SH-SY5Y (cell line): ENCODE results near the gene PUM1.

Source experiments
- GATA2 ChIP-seq: IDR thresholded peaks from 2 replicates; pipeline ENCODE4 v1.6.1; 2011; ENCODE audit warnings: mild to moderate bottlenecking, low read depth, low read length
- GATA3 ChIP-seq: IDR thresholded peaks from 2 replicates; pipeline ENCODE4 v1.6.1; 2011; ENCODE audit warnings: low read depth, mild to moderate bottlenecking, low read length, moderate library complexity

The PUM1 gene

DNA sequence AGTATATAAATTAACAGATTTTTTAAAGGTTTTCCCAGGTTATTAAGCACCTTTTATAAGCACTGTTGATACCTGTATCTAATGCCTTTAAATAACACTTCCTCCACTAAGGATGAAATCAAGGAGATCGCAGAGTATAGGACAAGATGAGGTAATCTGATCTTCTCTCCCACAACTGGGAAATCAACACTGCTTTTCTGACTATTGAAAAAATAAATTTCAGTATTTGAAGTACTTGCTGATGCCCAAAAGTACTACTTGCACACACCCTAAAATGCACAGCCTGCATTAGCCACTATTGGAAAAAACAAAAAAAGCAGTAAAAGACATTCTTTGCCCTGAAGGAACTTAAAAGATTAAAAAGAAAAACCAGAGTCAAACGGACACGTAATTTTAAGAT lies 48.6 kb downstream of the PUM1 start:
- TF ChIP-seq GATA2 = no peak
- no peak for TF ChIP-seq GATA3

DNA sequence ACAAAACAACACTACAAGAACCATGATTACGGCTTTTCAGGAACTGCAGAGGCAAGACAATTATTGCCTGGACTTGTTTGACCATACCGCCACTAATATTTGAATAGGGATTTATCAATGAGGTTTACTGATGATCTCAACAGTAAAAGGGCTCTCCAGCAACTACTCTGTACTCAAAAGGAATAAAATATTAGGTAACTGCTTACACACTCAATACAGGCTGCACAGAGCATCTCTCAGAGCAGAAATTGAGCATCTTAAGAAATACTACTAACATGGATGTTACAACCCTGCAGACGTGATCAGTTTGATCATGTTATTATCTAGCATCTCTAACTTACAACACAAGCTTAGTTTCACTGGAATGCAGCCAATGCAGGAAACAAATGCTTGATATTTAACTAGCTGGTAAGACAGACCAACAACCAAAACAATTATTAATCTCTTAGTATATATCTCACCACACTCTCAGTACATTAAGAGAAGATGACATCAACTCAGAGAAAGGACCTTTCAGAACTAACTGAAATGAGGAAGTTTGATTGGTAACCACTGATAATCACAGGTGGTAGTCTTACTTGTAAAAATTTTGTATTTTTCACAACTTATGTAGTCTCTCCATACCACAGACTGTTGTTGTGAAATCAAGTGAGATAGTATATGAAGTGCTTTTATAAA lies 52.2 kb downstream of the PUM1 start:
- TF ChIP-seq GATA2 = no peak
- no peak for TF ChIP-seq GATA3

DNA sequence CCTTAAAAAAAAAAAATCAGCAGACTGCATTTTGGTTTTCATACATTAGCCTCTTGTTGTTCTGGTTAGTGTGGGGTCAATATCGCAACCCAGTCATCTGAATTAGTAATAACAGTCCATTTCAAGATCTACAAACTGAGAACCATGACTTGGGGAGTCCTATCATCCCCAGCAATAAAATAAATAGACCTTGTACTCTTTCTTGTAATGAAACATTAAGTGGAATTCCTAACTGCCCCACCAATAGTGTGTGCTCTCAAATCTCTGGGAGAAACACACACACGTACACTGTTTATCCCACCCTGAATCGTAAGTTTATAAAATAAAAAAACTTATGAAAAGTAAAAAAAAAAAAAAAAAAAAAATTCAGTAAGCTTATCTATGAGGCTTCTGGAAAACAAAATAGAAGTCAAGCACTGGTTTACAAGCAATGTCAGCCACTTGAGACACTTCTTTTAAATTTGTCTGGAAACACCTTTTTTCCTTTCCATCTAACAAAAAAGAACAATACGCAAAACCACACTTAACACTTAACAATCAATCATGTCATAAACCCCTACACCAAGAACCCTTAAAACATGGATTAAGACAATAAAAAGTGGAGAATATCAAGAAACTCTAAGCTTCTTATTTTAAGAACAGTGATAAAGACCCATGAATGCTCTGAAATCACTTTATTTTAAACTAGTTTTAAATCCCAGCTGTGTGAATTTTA lies 53.1 kb downstream of the PUM1 start:
- TF ChIP-seq GATA2 (no peak), GATA3 (no peak)

DNA sequence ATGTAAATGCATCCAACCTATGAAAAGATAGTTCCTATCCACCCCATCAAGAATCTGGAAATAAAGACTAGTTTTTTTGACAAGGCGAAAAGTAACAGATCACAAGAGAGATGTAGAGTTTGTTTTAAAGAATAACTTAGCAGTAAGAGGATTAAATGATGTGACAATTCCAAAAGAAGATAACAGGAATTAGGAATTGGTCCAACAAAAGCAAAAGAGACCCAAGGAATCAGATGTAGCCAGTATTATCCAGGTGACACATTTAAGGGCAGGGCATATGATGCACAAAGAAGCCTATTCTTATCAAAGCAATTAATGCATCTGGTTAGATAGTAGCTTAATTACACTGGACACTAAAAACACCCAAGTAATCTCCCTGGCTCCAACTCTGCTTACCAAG lies 53.8 kb downstream of the PUM1 start:
- TF ChIP-seq GATA3 (no peak), GATA2 (no peak)

DNA sequence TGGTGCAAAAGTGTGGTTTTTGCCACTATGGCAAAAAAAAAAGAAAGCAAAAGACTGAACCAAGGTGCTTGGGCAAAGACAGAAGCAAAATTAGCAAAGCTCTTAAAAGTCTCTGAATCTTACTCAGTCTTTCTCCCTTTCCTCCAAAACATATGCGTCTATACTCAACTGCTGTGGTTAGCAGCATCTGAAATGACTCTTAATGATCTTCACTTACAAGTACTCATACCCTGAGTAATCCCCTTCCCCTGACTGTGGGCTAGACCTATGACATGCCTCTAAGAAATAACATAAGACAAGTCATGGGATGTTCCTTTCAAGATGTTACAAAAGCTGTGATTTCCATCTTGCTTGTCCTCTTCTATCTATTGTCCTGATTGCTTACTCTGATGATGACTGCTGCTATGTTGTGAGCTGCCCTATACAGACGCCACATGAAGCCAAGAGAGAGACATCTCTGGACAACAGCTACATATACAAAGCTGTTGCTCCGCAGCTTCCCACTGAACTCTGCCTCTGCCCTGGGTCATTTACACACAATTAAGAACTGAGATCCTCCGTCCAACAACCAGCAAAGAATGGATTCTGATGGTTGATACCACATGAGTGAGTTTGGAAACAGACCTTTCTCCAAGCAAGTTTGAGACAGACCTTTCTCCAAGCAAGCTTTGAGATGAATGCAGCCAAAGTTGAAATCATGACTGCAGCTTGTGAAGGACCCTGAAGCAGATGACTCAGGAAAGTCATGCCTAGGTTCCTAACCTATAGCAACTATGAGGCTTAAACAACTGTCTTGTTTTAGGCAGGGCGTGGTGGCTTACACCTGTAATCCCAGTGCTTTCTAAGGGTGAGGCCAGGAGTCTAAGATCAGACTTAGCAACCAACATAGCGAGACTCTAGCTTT lies 55.2 kb downstream of the PUM1 start:
- TF ChIP-seq GATA3 (no peak), GATA2 (no peak)

DNA sequence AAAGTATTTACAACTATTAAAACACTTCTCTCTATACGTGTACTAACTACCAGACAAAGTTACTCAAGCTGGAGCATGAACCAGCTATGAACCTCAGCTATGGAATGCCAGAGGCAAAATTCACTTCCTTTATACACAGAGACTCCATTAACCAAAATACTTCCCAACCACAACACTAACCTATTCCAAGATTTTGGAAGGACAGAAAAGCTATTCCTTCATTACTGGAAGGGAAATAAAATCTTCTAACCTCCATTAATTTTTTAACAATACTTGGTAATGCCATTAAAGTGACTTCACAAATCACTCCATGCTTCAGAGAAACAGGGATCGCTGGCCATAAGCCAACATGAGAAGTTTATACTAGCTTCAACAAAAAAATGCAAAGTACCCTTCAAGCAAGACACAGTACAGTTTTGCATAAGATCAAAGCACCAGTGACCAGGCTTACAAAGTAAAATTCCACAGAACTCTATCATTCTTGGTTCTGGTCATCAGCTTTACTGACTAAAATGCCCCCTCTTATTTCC lies 58.0 kb downstream of the PUM1 start:
- TF ChIP-seq GATA2 (no peak), GATA3 (no peak)

DNA sequence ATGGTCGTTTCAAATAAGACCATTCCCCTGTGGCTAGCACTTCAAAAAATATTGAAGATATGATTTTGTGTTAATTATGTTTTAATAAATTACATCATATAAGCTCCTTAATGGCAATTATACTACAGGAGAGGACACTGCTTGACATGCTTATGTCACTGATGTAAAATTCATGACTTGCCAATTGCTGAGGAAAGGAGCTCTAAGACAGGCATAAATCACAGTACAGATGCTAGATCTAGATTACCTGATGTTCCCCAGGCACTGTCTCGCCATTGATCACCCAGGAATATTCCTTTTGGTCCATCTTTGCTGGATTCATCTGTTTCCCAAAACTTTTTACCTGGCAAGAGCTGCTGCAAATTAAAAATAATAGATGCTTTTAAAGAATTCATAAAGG lies 58.8 kb downstream of the PUM1 start:
- no peak for TF ChIP-seq GATA2
- TF ChIP-seq GATA3 = no peak

DNA sequence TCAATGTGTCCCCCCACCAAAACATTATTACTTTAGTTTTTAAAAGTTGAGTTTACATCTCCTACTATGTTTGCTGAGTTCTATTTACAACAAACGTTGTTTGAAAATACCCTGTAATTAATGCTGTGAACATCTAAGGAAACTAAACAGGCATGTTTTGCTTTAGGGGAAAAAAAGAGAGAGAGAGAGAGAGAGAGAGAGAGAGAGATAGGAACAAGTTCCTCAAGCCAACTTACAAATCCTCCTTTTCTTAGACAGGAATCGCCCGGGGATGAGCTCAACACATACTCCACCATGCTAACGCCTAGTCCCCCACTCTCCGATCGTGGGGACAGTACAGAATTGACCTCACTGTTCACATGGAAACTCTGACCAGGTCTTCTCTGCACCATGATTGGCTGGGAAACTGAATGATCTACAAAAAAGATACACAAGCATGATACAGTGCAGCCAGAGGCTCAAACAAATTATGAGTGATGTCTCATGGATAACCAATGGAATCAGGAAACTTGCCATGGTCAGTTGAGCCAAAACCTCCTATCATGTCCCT lies 59.8 kb downstream of the PUM1 start:
- TF ChIP-seq GATA3 (no peak), GATA2 (no peak)

DNA sequence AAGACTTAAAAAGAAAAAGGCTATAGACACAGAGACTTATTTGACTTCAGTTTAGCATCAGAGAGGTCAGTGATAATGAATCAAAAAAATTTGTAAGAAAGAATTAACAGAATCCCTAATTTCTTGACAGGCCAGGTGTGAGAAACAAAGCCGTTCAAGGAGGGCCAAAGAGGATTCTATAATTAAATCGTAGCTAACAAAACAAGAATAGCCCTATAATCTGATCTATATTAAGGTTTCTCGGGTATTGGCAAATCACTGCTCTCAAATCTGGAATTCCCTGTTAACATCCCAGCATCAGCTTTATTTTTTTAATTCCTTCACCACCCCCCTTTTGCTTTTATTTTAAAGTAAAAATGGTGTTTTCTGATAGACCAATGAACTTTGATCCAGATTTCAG lies 60.3 kb downstream of the PUM1 start:
- no peak for TF ChIP-seq GATA3
- no peak for TF ChIP-seq GATA2

DNA sequence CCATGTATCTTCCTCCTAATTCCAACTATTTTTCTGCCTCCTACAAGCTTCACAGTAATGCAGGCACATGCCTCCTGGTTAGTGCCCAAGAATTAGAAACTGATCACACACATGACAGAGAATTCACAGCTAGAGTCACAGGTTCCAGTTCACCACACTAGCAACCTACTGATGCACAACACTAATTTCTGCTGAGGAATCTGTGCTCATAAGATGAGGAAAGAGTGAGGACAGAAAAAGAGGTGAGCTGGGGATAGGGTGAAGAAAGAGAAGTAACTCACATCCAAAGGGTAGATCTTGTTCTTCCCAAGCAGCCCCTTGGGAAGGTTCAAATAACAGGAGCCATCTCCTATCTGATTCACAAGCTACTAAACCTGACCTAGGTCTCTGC lies 61.3 kb downstream of the PUM1 start:
- no peak for TF ChIP-seq GATA2
- TF ChIP-seq GATA3 = no peak

DNA sequence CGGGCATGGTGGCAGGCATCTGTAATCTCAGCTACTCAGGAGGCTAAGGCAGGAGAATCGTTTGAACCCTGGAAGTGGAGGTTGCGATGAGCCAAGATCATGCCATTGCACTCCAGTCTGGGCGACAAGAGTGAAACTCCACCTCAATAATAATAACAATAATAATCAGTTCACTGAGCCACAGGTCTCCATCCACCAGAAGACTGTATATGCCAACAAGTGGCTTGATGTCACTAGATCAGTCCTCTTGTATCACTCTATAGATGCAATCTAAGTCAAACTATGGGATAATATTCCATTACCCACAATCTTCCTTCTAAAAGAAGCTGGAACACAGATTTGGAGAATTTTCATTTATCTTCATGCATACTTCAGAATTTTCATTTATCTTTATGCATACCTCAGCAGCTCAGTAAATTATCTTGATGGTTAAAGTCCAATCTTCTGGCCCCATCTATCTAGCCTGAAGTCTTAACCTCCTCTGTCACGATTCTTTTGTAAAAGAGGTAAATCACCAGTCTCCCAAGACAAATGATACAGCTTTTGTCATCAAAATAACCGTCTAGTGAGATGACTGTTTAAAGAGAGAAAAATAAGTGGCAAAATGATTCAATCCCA lies 61.8 kb downstream of the PUM1 start:
- TF ChIP-seq GATA3 = no peak
- no peak for TF ChIP-seq GATA2

DNA sequence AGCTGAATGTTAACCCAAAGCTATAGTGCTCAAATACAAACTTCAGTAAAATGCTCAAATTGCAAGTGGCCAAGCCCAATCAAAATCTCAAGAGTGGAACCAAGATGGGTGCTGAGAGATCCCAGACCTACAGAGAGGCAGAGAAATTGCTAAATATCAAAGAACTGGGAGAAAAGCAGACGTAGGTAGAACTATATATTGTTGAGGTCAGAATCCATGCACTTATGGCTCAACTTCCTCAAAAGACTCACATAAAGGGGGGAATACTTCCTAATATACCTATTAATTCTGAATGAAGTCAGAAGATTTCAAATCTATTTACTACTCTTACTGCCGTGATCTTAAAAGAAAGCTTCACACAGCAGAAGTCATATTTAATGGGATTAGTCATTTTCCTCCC lies 65.2 kb downstream of the PUM1 start:
- no peak for TF ChIP-seq GATA2
- TF ChIP-seq GATA3 = no peak

DNA sequence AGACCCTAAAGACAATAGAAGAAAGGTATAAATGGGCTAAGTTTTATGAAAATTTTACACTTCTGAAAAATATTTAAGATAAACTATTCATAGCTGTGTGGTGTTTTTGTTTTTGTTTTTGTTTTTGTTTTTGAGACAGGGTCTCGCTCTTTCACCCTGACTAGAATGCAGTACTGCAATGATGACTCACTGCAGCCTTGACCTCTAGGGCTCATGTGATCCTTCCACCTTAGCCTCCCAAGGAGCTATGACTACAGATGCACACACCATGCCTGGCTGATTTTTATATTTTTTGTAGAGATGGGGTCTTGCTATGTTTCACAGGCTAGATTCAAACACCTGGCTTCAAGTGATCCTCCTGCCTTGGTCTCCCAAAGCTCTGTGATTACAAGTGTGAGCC lies 66.6 kb downstream of the PUM1 start:
- no peak for TF ChIP-seq GATA2
- TF ChIP-seq GATA3 = no peak

DNA sequence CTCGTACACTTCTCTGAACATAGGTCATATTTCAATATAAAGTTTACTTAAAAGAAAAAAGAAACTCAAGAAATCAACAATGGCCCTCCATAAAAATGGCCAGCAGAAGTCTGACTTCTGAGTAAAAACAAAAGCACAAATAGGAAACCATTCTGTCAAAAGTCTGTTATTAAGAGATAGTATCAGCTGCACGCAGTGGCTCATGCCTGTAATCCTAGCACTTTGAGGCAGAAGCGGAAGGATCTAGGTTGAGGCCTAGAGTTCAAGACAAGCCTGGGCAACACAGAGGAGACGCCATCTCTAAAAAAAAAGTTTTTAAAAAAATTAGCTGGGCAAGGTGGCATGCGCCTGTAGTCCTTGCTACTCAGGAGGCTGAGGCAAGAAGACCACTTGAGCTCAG lies 67.3 kb downstream of the PUM1 start:
- no peak for TF ChIP-seq GATA2
- no peak for TF ChIP-seq GATA3
